H1 (cell line): ENCODE measurements around the gene NFAM1. TPM values are rescaled to one million over a fixed set of nuclear protein-coding genes. Genes with fewer than 3 reads are reported as not detected.

ENCODE experiments used
- ATF2 ChIP-seq: IDR thresholded peaks from 2 replicates; pipeline ENCODE4 v1.6.1; 2012; ENCODE audit warnings: low read length, inconsistent platforms
- BACH1 ChIP-seq: IDR thresholded peaks from 2 replicates; pipeline ENCODE4 v1.6.1; 2012; ENCODE audit warnings: low read length, improper control_type of control experiment
- BRCA1 ChIP-seq: IDR thresholded peaks from 2 replicates; pipeline ENCODE4 v1.6.1; 2012; ENCODE audit warnings: low read depth, low read length, improper control_type of control experiment
- E2F6 ChIP-seq: IDR thresholded peaks from 2 replicates; pipeline ENCODE4 v1.6.1; 2012; ENCODE audit warnings: inconsistent platforms
- polyA plus RNA-seq, 7 experiments: library from polyadenylated mRNA; depleted of rRNA in 3 of 7; stranded (reverse) in 5 of 7; unstranded in 2 of 7; fragments of >200 nt in 5 of 7; fragments of 200-250 nt in 2 of 7; gene quantifications; 1 replicate in 5 of 7; 2 replicates in 1 of 7; 4 replicates in 1 of 7; pipeline versions ENCODE4 v1.2.1 to v1.2.3, GENCODE V29; 2011 to 2013; ENCODE audit warnings: missing spikeins in 2 of 7, mixed read lengths in 2 of 7
- total RNA-seq: library from RNA; stranded (reverse); fragmentation: NEBNext Ultra II Directional; extraction: Animal tissue kit (Norgen Biotek cat#: 25700); gene quantifications from 2 replicates; pipeline ENCODE4 v1.2.1, GENCODE V29; 2021

Gene NFAM1
- total and polyA plus RNA-seq, 2 of the 8 experiments (the other 6 are each of a cell fraction or from before 2014, with no cell fraction given) = 0.62 to 0.73 TPM

GRCh38 chr22:42412744-42413333 lies 19.4 kb downstream of the NFAM1 start (continued):
- no peak for TF ChIP-seq ATF2
- peak; percentile 51; the same call in 1 of the 2 replicates for TF ChIP-seq BACH1
- TF ChIP-seq BRCA1 = no peak
- TF ChIP-seq E2F6 = peak; percentile 16; the same call in 1 of the 2 replicates
